ENCODE data around the gene UBE2Z. TPM values are rescaled to one million over a fixed set of nuclear protein-coding genes. Genes with fewer than 3 reads are reported as not detected.

UBE2Z gene
- total RNA-seq, 1 experiment from 2014 or later, result 131 TPM

DNA sequence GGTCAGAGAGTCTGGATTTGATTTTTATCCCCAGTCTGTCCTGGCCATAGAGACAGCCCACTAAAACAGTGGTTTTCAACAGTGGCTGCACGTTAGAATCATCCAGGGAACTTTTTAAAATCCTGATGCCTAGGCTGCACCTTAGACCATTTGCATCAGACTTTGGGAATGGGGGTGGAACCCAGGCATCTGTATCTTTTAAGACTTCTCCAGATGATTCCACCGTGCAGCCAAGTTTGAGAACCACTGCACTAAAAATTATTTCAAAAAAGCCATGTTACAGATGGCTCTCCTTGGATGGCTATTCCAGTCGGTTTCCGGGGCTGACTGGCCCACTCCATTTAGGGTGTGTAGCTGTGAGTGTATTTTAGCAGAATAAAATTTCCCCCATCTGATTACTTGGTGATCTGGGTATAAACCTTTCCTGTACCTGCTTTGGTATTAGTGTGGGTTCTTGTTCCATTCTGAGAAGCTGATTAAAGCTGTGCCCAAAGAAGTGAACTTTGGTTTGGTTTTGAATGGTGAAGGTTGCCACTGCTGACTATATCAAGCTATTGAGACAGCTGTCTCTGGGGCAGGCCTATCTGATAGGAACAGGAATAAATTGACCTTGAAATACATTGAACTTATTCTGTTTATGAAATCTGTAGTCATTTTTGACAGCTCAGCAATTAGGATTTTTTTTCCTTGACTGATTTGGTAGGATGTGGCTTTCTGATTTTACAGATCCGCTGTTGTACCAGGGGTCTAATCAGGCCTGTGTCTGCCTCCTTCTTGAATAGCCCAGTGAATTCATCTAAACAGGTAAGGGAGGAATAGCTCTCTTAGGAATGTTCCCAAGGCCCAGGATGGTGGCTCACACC lies 14.3 kb upstream of the UBE2Z start:
- no peaks in the 10 kb centered on the region for H3K27me3 ChIP-seq (ENCODE audit: low read length)
- peak overlapping the region; percentile 95 for H3K4me3 ChIP-seq (ENCODE audit: low read length)
- no peak overlapping the region for H2AFZ ChIP-seq (ENCODE audit: low read length)
- POLR2A ChIA-PET (ENCODE audit: unreplicated experiment), result interaction anchor here (0.5 kb wide), 1 partner anchor 9 kb away, joined by 3 read pairs; no protein-coding TSS in a partner anchor
- no peaks in the 10 kb centered on the region for H3K9me3 ChIP-seq (ENCODE audit: low read length)
- H3K4me2 ChIP-seq (ENCODE audit: low read length), result peak overlapping the region; percentile 97
- no peaks in the 10 kb centered on the region for H3F3A ChIP-seq (ENCODE audit: low read length, unreplicated experiment)
- DNase-seq (no peak), ATAC-seq (no peak)
- H3K9me2 ChIP-seq (replicated peaks; ENCODE audit: low read length), result no peaks in the 10 kb centered on the region
- H3K36me3 ChIP-seq (ENCODE audit: low read depth, low read length), result peaks cover 32% of the 10 kb centered on the region
- BruUV-seq (replicated peaks), result no TSS peak
- TF ChIP-seq EZH2 (IDR thresholded peaks at IDR 0.05; ENCODE audit: low read length, unreplicated experiment), result no peak
- TF ChIP-seq, protein P1, sequence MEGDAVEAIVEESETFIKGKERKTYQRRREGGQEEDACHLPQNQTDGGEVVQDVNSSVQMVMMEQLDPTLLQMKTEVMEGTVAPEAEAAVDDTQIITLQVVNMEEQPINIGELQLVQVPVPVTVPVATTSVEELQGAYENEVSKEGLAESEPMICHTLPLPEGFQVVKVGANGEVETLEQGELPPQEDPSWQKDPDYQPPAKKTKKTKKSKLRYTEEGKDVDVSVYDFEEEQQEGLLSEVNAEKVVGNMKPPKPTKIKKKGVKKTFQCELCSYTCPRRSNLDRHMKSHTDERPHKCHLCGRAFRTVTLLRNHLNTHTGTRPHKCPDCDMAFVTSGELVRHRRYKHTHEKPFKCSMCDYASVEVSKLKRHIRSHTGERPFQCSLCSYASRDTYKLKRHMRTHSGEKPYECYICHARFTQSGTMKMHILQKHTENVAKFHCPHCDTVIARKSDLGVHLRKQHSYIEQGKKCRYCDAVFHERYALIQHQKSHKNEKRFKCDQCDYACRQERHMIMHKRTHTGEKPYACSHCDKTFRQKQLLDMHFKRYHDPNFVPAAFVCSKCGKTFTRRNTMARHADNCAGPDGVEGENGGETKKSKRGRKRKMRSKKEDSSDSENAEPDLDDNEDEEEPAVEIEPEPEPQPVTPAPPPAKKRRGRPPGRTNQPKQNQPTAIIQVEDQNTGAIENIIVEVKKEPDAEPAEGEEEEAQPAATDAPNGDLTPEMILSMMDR (conservative IDR thresholded peaks at IDR 0.05; ENCODE audit: low read depth, low read length), result no peak
- no peak for TF ChIP-seq EZH2phosphoT487 (IDR thresholded peaks at IDR 0.05; ENCODE audit: borderline replicate concordance, low read length)
- intact Hi-C loops (cut with micrococcal nuclease), result loop anchor here (2.0 to 5.0 kb wide), 2 partner anchors 171 to 298 kb away; partner anchors contain the start of genes PRAC1 and PRAC2
- H3K27ac ChIP-seq (ENCODE audit: low read length), result no peak overlapping the region; the same call in 1 of the 2 replicates
- H4K20me1 ChIP-seq (ENCODE audit: low read length), result no peaks in the 10 kb centered on the region
- peak overlapping the region; percentile 98 for H3K9ac ChIP-seq (ENCODE audit: low read length)
- CTCF ChIA-PET, result interaction anchor here (1.1 kb wide), 1 partner anchor 139 kb away, joined by 3 read pairs; no protein-coding TSS in a partner anchor
- H3K79me2 ChIP-seq (ENCODE audit: low read length), result peaks cover 43% of the 10 kb centered on the region
- H3K4me1 ChIP-seq (ENCODE audit: insufficient read depth, low read length), result peaks cover 29% of the 10 kb centered on the region

DNA sequence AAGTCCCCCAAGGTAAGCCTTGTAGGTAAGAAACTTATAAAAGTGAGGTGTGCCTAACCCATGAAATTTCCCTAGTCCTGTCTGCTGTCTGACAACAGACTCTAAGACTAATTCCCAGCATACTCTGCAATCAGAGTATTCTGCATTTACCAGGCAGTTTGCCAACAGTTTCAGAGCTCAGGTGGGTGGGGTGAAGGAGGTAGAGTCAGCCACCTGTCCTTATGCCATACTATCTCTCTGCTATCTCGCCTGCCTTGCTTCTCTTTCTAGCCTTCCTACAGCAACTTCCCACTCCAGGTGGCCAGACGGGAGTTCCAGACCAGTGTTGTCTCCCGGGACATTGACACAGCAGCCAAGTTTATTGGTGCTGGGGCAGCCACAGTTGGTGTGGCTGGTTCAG lies 13.3 kb upstream of the UBE2Z start:
- ChIA-PET CTCF (no interaction called here), POLR2A (ENCODE audit: unreplicated experiment) (no interaction called here)
- intact Hi-C loops (cut with micrococcal nuclease), result loop anchor here (5.0 kb wide), 1 partner anchor 297 kb away; no protein-coding TSS in a partner anchor
- Histone ChIP-seq H2AFZ (ENCODE audit: low read length) (no peak overlapping the region), H3K79me2 (ENCODE audit: low read length) (peaks cover 43% of the 10 kb centered on the region), H3K9ac (ENCODE audit: low read length) (no peak overlapping the region), H3K4me2 (ENCODE audit: low read length) (peak overlapping the region; percentile 97), H3K9me3 (ENCODE audit: low read length) (no peaks in the 10 kb centered on the region), H3K9me2 (replicated peaks; ENCODE audit: low read length) (no peaks in the 10 kb centered on the region), H3K4me3 (ENCODE audit: low read length) (no peak overlapping the region), H3K4me1 (ENCODE audit: insufficient read depth, low read length) (peaks cover 29% of the 10 kb centered on the region), H3K27me3 (ENCODE audit: low read length) (no peaks in the 10 kb centered on the region), H3K27ac (ENCODE audit: low read length) (no peak overlapping the region), H3F3A (ENCODE audit: low read length, unreplicated experiment) (no peaks in the 10 kb centered on the region), H3K36me3 (ENCODE audit: low read depth, low read length) (peaks cover 32% of the 10 kb centered on the region), H4K20me1 (ENCODE audit: low read length) (no peaks in the 10 kb centered on the region)
- BruUV-seq (replicated peaks), result no TSS peak
- TF ChIP-seq EZH2phosphoT487 (IDR thresholded peaks at IDR 0.05; ENCODE audit: borderline replicate concordance, low read length) (no peak), EZH2 (IDR thresholded peaks at IDR 0.05; ENCODE audit: low read length, unreplicated experiment) (no peak)
- ATAC-seq (no peak), DNase-seq (peak; percentile 34)

DNA sequence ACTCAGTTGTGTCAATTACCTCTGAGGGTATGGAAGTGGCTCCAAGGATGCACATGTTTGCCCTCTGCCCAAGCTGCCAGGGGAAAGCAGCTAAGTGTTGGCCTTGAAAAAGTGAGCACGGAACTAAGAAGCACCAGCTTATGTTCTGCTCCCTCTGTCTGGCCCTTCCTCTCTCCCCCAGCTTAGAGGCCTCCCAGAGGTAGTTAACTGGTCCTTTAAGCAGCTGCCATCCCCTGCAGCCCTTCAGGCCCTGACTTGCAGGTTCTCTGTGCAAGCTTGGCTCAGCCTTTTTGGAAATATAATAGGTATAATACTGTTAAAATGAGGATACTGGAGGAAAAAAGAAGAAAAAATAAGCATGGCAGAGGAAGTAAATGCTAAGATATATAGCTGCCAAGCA lies 7.0 kb upstream of the UBE2Z start:
- Histone ChIP-seq H4K20me1 (ENCODE audit: low read length) (no peaks in the 10 kb centered on the region), H3K27me3 (ENCODE audit: low read length) (no peaks in the 10 kb centered on the region), H3F3A (ENCODE audit: low read length, unreplicated experiment) (no peaks in the 10 kb centered on the region), H3K4me3 (ENCODE audit: low read length) (no peak overlapping the region), H3K4me1 (ENCODE audit: insufficient read depth, low read length) (peaks cover 9% of the 10 kb centered on the region; the same call in 1 of the 2 replicates), H3K4me2 (ENCODE audit: low read length) (no peak overlapping the region), H3K9me3 (ENCODE audit: low read length) (no peaks in the 10 kb centered on the region), H3K27ac (ENCODE audit: low read length) (no peak overlapping the region), H3K79me2 (ENCODE audit: low read length) (no peaks in the 10 kb centered on the region), H3K9me2 (replicated peaks; ENCODE audit: low read length) (no peaks in the 10 kb centered on the region), H3K36me3 (ENCODE audit: low read depth, low read length) (peaks cover 12% of the 10 kb centered on the region), H2AFZ (ENCODE audit: low read length) (no peak overlapping the region), H3K9ac (ENCODE audit: low read length) (no peak overlapping the region)
- TF ChIP-seq EZH2phosphoT487 (IDR thresholded peaks at IDR 0.05; ENCODE audit: borderline replicate concordance, low read length) (no peak), EZH2 (IDR thresholded peaks at IDR 0.05; ENCODE audit: low read length, unreplicated experiment) (no peak)
- TF ChIP-seq, protein P1 (conservative IDR thresholded peaks at IDR 0.05; ENCODE audit: low read depth, low read length), result no peak
- peak; percentile 20; the same call in 1 of the 2 replicates for ATAC-seq
- BruUV-seq (replicated peaks), result no TSS peak
- CTCF ChIA-PET, result interaction anchor here (0.6 to 0.9 kb wide), 2 partner anchors 132 to 793 kb away, joined by 8 read pairs; no protein-coding TSS in a partner anchor
- POLR2A ChIA-PET (ENCODE audit: unreplicated experiment), result interaction anchor here (0.6 kb wide), 1 partner anchor 9 kb away, joined by 7 read pairs; the partner anchor contains the start of gene ATP5MC1
- DNase-seq, result no peak
- intact Hi-C loops (cut with micrococcal nuclease), result no loop called here

Measured in PC-3 (cell line).